ELR (cell line): ENCODE data around the gene MCOLN1.
A peak's percentile ranks its signal among the peaks of the same experiment; 100 is the strongest.

Experiments used
- DNase-seq: peaks from one replicate; pipeline ENCODE4 v3.0.0-alpha.2; 2015; ENCODE audit warnings: low read depth

MCOLN1 gene

GRCh38 chr19:7504684-7505083, 17.7 kb upstream of the MCOLN1 start:
- no peak for DNase-seq

- DNase-seq, result no peak
Measured at GRCh38 chr19:7505288-7505681, 17.1 kb upstream of the MCOLN1 start.

DNA sequence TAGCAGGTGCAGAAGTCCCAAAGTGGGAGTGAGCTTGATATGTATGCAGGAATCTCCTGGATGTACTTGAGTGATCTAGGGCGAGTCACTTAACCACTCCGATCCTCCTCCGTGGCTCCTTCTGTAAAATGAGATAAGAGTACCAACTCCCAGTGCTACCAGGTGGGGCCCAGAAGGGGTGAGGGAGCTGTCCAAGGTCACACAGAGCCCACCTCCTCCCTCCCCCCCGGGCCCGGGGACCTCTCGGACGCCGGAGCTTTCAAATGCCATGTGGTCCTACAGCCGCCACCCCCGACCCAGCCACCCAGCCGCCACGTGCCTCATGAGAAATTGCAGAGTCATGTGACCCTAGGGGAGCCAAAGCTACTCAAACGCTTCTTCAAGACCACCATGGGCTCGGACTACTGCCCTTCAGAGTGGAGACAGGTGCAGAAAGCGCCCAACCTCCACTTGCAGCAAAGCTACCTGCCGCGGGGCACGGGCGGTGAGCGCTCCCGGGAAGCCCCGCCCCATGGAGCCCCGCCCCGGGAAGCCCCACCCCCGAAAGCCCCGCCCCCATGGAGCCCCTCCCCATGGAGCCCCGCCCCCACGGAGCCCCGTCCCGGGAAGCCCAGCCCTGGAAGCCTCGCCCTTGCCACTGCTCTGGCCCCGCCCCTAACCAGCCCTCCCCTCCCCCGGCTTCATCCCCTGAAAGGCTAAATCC, 16.6 kb upstream of the MCOLN1 start:
- no peak for DNase-seq

GRCh38 chr19:7506385-7507328, 15.8 kb upstream of the MCOLN1 start:
- DNase-seq, result peak; percentile 90

- DNase-seq, result peak; percentile 96
Measured at GRCh38 chr19:7507884-7508283, 14.5 kb upstream of the MCOLN1 start.

- no peak for DNase-seq
Measured at GRCh38 chr19:7509625-7510024, 12.8 kb upstream of the MCOLN1 start.

- no peak for DNase-seq
Measured at GRCh38 chr19:7512400-7512851, 10.0 kb upstream of the MCOLN1 start.

DNA sequence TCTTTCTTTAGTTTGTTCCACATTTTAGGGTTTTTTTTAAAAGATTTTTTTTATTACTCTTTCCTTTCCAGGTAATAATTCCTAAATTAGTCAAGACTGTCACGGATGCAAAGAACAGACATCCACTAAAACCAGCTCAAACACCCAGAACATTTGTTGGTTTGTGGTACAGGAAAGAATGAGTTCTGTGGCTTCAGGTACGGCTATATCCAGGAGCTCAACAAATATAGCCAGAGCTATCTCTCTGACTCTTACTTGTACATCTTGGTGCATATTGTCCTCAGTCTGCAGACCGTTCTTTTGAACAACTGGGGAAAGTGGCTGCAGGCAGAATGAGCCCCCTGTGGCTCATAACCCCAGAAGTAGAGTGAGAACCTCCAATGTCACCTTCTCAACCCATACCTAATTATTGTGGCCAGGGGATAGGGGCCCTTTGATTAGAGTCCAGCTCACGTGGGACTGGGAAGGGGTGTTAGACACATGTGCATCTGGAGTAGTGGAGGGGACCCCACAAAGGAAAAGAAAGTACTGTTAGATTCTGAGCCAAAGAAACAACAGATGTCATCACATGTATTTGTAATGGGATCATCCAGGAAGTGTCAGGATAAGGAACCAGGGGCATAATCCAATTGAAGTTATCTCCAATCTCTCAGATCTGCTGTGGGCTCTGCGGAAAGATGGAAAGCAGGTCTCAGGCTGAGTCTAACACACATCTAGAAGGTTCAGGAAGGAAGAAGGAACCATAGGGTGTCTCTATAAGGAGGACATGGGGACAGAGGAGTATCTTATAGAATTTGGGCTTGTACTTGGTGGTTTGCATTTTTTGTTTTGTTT, 8.4 kb upstream of the MCOLN1 start:
- no peak for DNase-seq

DNA sequence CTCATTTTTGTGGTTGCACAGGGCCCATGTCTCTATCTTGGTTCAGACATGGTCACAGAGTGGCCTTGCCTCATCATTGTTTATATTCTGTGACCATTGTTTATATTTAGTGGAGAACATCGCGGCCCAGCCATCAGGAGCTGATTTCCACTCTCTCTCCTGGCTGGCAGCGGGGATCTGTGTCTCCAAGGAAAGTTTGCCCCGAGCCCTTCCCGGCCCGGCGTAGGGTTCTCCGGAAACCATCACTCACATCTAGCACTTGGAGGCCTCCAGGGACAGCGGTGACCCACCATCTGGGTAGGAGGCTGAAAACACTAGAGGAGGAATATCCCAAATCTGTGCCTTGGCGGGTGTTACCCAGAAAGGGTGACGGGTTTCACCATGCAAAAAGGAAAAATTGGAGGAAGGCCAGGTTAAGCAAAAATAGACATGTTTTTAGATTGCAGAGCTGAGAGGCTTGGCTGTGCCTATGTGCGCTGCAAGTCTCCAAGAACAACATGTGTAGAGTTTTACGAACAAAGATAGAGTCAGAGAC, 7.2 kb upstream of the MCOLN1 start:
- peak; percentile 45 for DNase-seq

DNA sequence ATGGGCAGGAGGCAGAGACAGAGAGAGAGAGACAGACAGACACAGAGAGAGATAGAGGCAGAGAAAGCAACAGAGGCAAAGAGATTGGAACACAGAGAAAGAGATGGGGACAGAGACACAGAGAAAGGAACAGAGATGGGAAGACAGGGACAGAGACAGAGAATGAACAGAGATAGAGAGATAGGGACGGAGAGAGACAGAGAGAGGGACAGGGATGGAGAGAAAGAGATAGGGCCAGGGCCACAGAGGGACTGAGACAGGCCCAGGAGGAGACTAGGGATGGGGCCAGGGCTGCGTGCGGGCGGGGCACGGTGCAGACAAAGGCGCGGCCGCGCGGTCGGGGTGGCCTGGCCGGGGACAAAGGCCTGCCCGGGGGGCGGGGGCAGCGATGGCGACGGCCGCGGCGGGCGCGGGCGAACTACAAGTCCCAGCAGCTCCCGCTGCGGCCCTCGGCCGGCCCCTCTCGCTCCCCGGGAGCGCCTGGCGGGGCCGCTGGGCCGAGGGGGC, 6.7 kb upstream of the MCOLN1 start, which contains the start of gene ZNF358:
Gene ZNF358 (plus strand): TSS at position 459 of the 507 bp plus-strand sequence. CDS start 3,140 bp downstream, outside the sequence.
- DNase-seq, result peak; percentile 73

GRCh38 chr19:7516333-7516732, 6.1 kb upstream of the MCOLN1 start:
- DNase-seq, result no peak

DNA sequence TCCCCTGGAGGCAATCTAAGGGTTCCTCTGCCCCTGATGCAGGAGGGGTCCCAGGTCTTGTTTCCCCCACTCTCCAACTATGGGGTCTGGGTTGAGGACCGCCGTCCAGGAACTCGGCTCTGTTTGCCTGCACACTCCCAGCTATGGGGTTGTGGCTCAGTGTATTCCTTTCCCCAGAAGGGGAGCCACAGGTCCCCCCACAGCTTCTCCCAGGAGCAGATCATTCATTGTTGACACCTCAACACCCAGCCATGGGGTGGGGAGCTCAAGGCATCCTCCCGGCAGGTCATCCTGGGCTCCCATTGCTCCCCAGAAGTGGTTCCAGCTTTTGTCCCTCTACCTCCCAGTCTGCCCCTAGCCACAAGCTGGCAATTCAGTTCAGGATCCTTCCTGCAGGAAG, 5.5 kb upstream of the MCOLN1 start:
- no peak for DNase-seq

DNA sequence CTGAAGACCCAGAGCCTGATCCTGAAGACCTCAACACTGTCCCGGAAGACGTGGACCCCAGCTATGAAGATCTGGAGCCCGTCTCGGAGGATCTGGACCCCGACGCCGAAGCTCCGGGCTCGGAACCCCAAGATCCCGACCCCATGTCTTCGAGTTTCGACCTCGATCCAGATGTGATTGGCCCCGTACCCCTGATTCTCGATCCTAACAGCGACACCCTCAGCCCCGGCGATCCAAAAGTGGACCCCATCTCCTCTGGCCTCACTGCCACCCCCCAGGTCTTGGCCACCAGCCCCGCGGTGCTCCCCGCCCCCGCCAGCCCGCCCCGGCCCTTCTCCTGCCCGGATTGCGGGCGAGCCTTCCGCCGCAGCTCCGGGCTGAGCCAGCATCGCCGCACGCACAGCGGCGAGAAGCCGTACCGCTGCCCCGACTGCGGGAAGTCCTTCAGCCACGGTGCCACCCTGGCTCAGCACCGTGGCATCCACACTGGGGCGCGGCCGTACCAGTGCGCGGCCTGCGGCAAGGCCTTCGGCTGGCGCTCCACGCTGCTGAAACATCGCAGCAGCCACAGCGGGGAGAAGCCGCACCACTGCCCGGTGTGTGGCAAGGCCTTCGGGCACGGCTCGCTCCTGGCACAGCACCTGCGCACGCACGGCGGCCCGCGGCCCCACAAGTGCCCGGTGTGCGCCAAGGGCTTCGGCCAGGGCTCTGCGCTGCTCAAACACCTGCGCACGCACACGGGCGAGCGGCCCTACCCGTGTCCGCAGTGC, 2.9 kb upstream of the MCOLN1 start:
- DNase-seq, result no peak

GRCh38 chr19:7520131-7521051, 2.0 kb upstream of the MCOLN1 start:
- no peak for DNase-seq

GRCh38 chr19:7521551-7522071, 813 bp upstream of the MCOLN1 start:
- no peak for DNase-seq

DNA sequence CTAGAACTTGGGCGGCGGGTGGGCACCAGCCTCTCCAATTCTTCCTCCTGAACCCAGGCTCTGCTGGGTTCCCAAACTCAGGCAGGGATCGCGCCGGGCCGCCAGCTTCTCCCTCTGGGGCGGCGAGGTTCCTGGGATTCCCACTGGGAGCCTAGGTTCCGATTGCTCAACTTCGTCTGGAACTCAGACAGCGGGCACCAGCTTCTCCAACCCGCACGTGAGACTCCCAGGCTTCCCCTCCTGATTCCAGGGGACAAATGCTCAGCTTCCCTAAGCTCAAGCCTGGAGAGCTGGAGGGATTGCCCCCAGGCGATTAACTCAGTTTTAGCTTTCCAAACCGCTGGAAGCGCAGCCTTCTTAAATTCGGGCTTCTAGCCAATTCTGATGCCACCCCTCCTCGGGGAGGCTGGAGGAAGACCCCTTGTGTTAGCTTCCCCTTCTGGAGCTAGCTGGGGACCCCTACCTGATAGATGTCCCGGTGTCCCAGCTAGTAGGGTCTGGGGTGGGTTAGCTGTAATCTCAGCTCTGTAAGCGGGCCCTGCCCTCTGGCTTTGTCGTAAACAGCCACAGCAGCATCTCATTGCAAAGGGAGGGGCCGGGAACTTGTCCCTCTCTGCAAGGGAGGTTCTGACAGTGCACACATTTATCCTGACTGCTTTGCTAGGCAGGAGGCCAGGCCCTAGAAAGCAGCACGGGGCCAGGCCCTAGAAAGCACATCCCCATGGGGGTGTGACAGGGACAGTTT, 671 bp downstream of the MCOLN1 start:
- peak; percentile 56 for DNase-seq

GRCh38 chr19:7524523-7524922, 2.1 kb downstream of the MCOLN1 start:
- no peak for DNase-seq

GRCh38 chr19:7524992-7525739, 2.7 kb downstream of the MCOLN1 start:
- no peak for DNase-seq
